ENCODE data around the gene DHRSX.

DNA sequence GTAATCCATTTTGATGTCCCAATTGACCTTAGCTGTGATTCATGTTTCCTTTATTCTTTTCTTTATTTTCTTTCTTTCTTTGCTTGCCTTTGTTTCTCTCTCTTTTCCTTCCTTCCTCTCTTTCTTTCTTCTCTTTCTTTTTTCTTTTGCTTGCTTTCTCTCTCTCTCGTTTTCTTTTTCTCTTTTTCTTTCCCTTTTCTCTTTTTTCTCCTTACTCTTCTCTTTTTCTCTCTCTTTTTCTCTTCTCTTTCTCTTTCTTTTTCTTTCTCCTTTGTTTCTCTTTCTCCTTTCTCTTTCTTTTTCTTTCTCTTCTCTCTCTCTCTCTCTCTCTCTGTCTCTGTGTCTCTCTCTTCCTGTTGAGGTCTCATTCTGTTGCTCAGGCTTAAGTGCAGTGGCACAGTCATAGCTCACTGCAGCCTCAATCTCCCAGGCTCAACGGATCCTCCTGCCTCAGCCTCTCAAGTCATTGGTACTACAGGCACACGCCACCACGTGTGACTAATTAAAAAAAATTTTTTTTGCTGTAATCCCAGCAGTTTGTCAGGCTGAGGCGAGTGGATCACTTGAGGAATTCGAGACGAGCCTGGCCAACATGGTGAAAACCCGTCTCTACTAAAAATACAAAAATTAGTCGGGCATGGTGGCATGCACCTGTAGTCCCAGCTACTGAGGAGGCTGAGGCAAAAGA lies 8.0 kb upstream of the DHRSX start:
- no peak for TF ChIP-seq POLR2AphosphoS5 (IDR thresholded peaks at IDR 0.05)
- TF ChIP-seq POLR2A (IDR thresholded peaks at IDR 0.05) = no peak
- TF ChIP-seq, protein P1, sequence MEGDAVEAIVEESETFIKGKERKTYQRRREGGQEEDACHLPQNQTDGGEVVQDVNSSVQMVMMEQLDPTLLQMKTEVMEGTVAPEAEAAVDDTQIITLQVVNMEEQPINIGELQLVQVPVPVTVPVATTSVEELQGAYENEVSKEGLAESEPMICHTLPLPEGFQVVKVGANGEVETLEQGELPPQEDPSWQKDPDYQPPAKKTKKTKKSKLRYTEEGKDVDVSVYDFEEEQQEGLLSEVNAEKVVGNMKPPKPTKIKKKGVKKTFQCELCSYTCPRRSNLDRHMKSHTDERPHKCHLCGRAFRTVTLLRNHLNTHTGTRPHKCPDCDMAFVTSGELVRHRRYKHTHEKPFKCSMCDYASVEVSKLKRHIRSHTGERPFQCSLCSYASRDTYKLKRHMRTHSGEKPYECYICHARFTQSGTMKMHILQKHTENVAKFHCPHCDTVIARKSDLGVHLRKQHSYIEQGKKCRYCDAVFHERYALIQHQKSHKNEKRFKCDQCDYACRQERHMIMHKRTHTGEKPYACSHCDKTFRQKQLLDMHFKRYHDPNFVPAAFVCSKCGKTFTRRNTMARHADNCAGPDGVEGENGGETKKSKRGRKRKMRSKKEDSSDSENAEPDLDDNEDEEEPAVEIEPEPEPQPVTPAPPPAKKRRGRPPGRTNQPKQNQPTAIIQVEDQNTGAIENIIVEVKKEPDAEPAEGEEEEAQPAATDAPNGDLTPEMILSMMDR (IDR thresholded peaks at IDR 0.05) = no peak

Data from breast epithelium (tissue), 3 donors.